H9 (cell line): Measurements from ENCODE around the gene CCNJL. TPM values are rescaled to one million over a fixed set of nuclear protein-coding genes. Genes with fewer than 3 reads are reported as not detected.

Source experiments
- DNase-seq: peaks from one replicate; pipeline ENCODE4 v3.0.0-alpha.2; 2017
- H2AFZ ChIP-seq: one replicate; pipeline ENCODE4 v1.6.1; 2013; ENCODE audit warnings: mild to moderate bottlenecking, low read length, control low read depth, moderate library complexity
- H2AK5ac ChIP-seq: 2 replicates; pipeline ENCODE4 v1.6.1; 2013; ENCODE audit warnings: low read length, control low read depth, mixed read lengths; ENCODE audit not compliant: insufficient read length
- H2BK120ac ChIP-seq: one replicate; pipeline ENCODE4 v1.6.1; 2013; ENCODE audit warnings: low read depth, mild to moderate bottlenecking, low read length, control low read depth, inconsistent platforms; ENCODE audit not compliant: poor library complexity, severe bottlenecking
- H2BK12ac ChIP-seq: 2 replicates; pipeline ENCODE4 v1.6.1; 2013; ENCODE audit warnings: low read length, control low read depth, mixed read lengths, low read depth; ENCODE audit not compliant: insufficient read length
- H2BK15ac ChIP-seq: 2 replicates; pipeline ENCODE4 v1.6.1; 2013; ENCODE audit warnings: low read depth, low read length, control low read depth
- H2BK20ac ChIP-seq: one replicate; pipeline ENCODE4 v1.6.1; 2013; ENCODE audit warnings: low read depth, mild to moderate bottlenecking, low read length, control low read depth, inconsistent platforms; ENCODE audit not compliant: poor library complexity, severe bottlenecking
- H2BK5ac ChIP-seq: 2 replicates; pipeline ENCODE4 v1.6.1; 2013; ENCODE audit warnings: low read length, control low read depth, mixed read lengths; ENCODE audit not compliant: insufficient read length
- H3K14ac ChIP-seq: 2 replicates; pipeline ENCODE4 v1.6.1; 2013; ENCODE audit warnings: low read length, control low read depth; ENCODE audit not compliant: insufficient read depth
- H3K18ac ChIP-seq: 2 replicates; pipeline ENCODE4 v1.6.1; 2013; ENCODE audit warnings: low read depth, mild to moderate bottlenecking, mixed read lengths, low read length, control low read depth; ENCODE audit not compliant: insufficient read length
- H3K23ac ChIP-seq: 2 replicates; pipeline ENCODE4 v1.6.1; 2013; ENCODE audit warnings: low read length, control low read depth, mixed read lengths, low read depth; ENCODE audit not compliant: insufficient read length
- H3K23me2 ChIP-seq: 2 replicates; pipeline ENCODE4 v1.6.1; 2013; ENCODE audit warnings: low read depth, mild to moderate bottlenecking, mixed read lengths, low read length, control low read depth; ENCODE audit not compliant: insufficient read length, poor library complexity, severe bottlenecking
- H3K27ac ChIP-seq: 2 replicates; pipeline ENCODE4 v1.5.1; 2013; ENCODE audit warnings: low read length, control low read depth, mixed read lengths, low read depth; ENCODE audit not compliant: insufficient read length
- H3K27me3 ChIP-seq: 2 replicates; pipeline ENCODE4 v1.6.1; 2013; ENCODE audit warnings: low read length, control low read depth, inconsistent platforms; ENCODE audit not compliant: insufficient read depth
- H3K4ac ChIP-seq: 2 replicates; pipeline ENCODE4 v1.6.1; 2013; ENCODE audit warnings: low read depth, mild to moderate bottlenecking, control low read depth, inconsistent platforms, low read length, moderate library complexity
- H3K4me1 ChIP-seq: 2 replicates; pipeline ENCODE4 v1.6.1; 2013; ENCODE audit warnings: low read length, control low read depth, inconsistent platforms; ENCODE audit not compliant: insufficient read depth
- H3K4me2 ChIP-seq: 2 replicates; pipeline ENCODE4 v1.6.1; 2013; ENCODE audit warnings: low read length, control low read depth, mixed read lengths; ENCODE audit not compliant: insufficient read length, insufficient read depth
- H3K56ac ChIP-seq: 2 replicates; pipeline ENCODE4 v1.6.1; 2013; ENCODE audit warnings: low read depth, mild to moderate bottlenecking, mixed read lengths, low read length, control low read depth; ENCODE audit not compliant: insufficient read length
- H3K79me1 ChIP-seq: 2 replicates; pipeline ENCODE4 v1.6.1; 2013; ENCODE audit warnings: low read depth, mild to moderate bottlenecking, moderate library complexity, low read length, control low read depth, inconsistent platforms; ENCODE audit not compliant: insufficient read depth, poor library complexity, severe bottlenecking
- H3K79me2 ChIP-seq: 2 replicates; pipeline ENCODE4 v1.6.1; 2013; ENCODE audit warnings: low read length, control low read depth, inconsistent platforms; ENCODE audit not compliant: insufficient read depth
- H3K9ac ChIP-seq: 2 replicates; pipeline ENCODE4 v1.6.1; 2013; ENCODE audit warnings: low read length, control low read depth, mixed read lengths; ENCODE audit not compliant: insufficient read length; ENCODE audit errors: extremely low read depth
- H3K9me3 ChIP-seq: one replicate; pipeline ENCODE4 v1.6.1; 2013; ENCODE audit warnings: low read depth, low read length, inconsistent platforms; ENCODE audit not compliant: control insufficient read depth
- H3T11ph ChIP-seq: one replicate; pipeline ENCODE4 v1.6.1; 2013; ENCODE audit warnings: mild to moderate bottlenecking, low read length, control low read depth, inconsistent platforms
- H4K20me1 ChIP-seq: one replicate; pipeline ENCODE4 v1.6.1; 2013; ENCODE audit not compliant: control insufficient read depth, insufficient read length, insufficient read depth
- H4K5ac ChIP-seq: 2 replicates; pipeline ENCODE4 v1.6.1; 2013; ENCODE audit warnings: low read depth, mild to moderate bottlenecking, mixed read lengths, low read length, control low read depth; ENCODE audit not compliant: insufficient read length
- H4K8ac ChIP-seq: replicated peaks from 2 replicates; pipeline ENCODE4 v1.6.1; 2013; ENCODE audit warnings: low read length, control low read depth, mixed read lengths, low read depth; ENCODE audit not compliant: insufficient read length
- H4K91ac ChIP-seq: 2 replicates; pipeline ENCODE4 v1.6.1; 2013; ENCODE audit warnings: low read depth, mild to moderate bottlenecking, moderate library complexity, mixed read lengths, low read length, control low read depth; ENCODE audit not compliant: insufficient read length
- H3K27ac Mint-ChIP-seq, 3 experiments: 2 replicates in 2 of 3; 3 replicates in 1 of 3; pipeline ENCODE4 v1.8.0; 2020 to 2021; ENCODE audit warnings: mixed read lengths in 3 of 3, mild to moderate bottlenecking in 1 of 3, moderate library complexity in 1 of 3
- H3K27me3 Mint-ChIP-seq: 2 replicates; pipeline ENCODE4 v1.8.0; 2021; ENCODE audit warnings: low read depth, mild to moderate bottlenecking, moderate library complexity, mixed read lengths
- H3K36me3 Mint-ChIP-seq, 3 experiments: 2 replicates in 2 of 3; 3 replicates in 1 of 3; pipeline ENCODE4 v1.8.0; 2020 to 2021; ENCODE audit warnings: low read depth in 3 of 3, mixed read lengths in 3 of 3; ENCODE audit not compliant: insufficient read depth in 1 of 3
- H3K4me1 Mint-ChIP-seq, 2 experiments: 2 replicates each; pipeline ENCODE4 v1.8.0; 2020; ENCODE audit warnings: mixed read lengths in 2 of 2
- H3K4me3 Mint-ChIP-seq, 2 experiments: 2 replicates in 1 of 2; 3 replicates in 1 of 2; pipeline ENCODE4 v1.8.0; 2020 to 2021; ENCODE audit warnings: mild to moderate bottlenecking in 2 of 2, mixed read lengths in 2 of 2, moderate library complexity in 1 of 2
- H3K9me3 Mint-ChIP-seq, 2 experiments: 2 replicates in 1 of 2; 3 replicates in 1 of 2; pipeline ENCODE4 v1.8.0; 2020; ENCODE audit warnings: mild to moderate bottlenecking in 2 of 2, mixed read lengths in 2 of 2, moderate library complexity in 1 of 2
- WGBS: extraction: QIAGEN DNeasy Blood & Tissue Kit; methylation state at CpG from one replicate; pipeline ENCODE4 v1.1.7; 2013; ENCODE audit warnings: missing lambda C conversion rate, low lambda C conversion rate, mixed read lengths; ENCODE audit not compliant: insufficient read length; ENCODE audit errors: extremely low coverage; 5-methylcytosine and 5-hydroxymethylcytosine counted together
- total RNA-seq: library from RNA; stranded (reverse); gene quantifications from 2 replicates; pipeline ENCODE4 v1.2.1, GENCODE V29; 2021
- TF ChIP-seq, protein P1 (sequence below): fragments of 200-600 bp; sonication (generic); conservative IDR thresholded peaks from 3 replicates; pipeline ENCODE4 v1.8.0; 2021; ENCODE audit warnings: antibody characterized with exemption, mild to moderate bottlenecking

Gene CCNJL
- total RNA-seq, 1 experiment from 2014 or later = 26.9 TPM

DNA sequence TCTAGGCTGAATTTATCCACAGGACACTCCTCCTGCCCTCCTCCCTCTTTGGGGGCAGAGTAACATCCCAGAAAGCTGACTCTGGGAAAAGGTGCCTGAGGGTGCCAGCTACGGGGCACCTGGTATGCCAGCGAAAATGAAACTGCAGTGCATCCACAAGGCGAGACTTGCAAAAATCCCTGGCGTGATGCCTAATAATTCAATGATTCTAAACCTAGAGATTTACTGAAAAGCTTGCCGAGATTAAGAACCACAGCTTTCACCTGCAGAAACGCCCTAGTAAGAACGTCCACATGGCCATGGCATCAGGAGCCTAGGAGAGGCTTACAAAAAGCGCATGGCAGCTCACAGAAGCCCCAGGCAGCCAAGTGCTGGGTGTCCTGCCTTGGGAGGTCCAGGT, 20.9 kb downstream of the CCNJL start:
- no peak overlapping the region for H4K91ac ChIP-seq
- H2BK20ac ChIP-seq = no peak overlapping the region
- peaks cover 6% of the 10 kb centered on the region; the same call in 1 of the 2 replicates for H3K79me2 ChIP-seq
- H3K36me3 Mint-ChIP-seq = peaks cover 0 to 10% (median 0%) of the 10 kb centered on the region in 3 experiments; a peak in 4 of 7 replicates
- no peak overlapping the region for H3K18ac ChIP-seq
- H4K8ac ChIP-seq = no peak overlapping the region
- H3K23me2 ChIP-seq = no peaks in the 10 kb centered on the region
- H3K9ac ChIP-seq = no peak overlapping the region
- H4K20me1 ChIP-seq = no peaks in the 10 kb centered on the region
- no peak overlapping the region for H3K4me2 ChIP-seq
- no peak overlapping the region for H2BK120ac ChIP-seq
- no peak overlapping the region for H3K27ac Mint-ChIP-seq
- no peak overlapping the region for H2BK12ac ChIP-seq
- H2AK5ac ChIP-seq = no peak overlapping the region
- no peak overlapping the region for H3K14ac ChIP-seq
- no peak overlapping the region for H3K56ac ChIP-seq
- H3K79me1 ChIP-seq = no peaks in the 10 kb centered on the region
- no CpG with 5 or more reads among the region's 8 CpGs for WGBS
- TF ChIP-seq, protein P1, sequence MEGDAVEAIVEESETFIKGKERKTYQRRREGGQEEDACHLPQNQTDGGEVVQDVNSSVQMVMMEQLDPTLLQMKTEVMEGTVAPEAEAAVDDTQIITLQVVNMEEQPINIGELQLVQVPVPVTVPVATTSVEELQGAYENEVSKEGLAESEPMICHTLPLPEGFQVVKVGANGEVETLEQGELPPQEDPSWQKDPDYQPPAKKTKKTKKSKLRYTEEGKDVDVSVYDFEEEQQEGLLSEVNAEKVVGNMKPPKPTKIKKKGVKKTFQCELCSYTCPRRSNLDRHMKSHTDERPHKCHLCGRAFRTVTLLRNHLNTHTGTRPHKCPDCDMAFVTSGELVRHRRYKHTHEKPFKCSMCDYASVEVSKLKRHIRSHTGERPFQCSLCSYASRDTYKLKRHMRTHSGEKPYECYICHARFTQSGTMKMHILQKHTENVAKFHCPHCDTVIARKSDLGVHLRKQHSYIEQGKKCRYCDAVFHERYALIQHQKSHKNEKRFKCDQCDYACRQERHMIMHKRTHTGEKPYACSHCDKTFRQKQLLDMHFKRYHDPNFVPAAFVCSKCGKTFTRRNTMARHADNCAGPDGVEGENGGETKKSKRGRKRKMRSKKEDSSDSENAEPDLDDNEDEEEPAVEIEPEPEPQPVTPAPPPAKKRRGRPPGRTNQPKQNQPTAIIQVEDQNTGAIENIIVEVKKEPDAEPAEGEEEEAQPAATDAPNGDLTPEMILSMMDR = no peak
- H3K27ac ChIP-seq = no peak overlapping the region
- H3K27me3 Mint-ChIP-seq = no peaks in the 10 kb centered on the region
- H2BK5ac ChIP-seq = no peak overlapping the region
- no peak overlapping the region for H2BK15ac ChIP-seq
- no peak overlapping the region for H3K4me3 Mint-ChIP-seq
- H3K4me1 ChIP-seq = no peaks in the 10 kb centered on the region; the same call in 1 of the 2 replicates
- H2AFZ ChIP-seq = no peak overlapping the region
- no peak for DNase-seq
- H3K4ac ChIP-seq = no peak overlapping the region
- H3K27me3 ChIP-seq = no peaks in the 10 kb centered on the region
- no peak overlapping the region for H3K23ac ChIP-seq
- no peak overlapping the region for H4K5ac ChIP-seq
- no peaks in the 10 kb centered on the region for H3K9me3 ChIP-seq
- H3K4me1 Mint-ChIP-seq = peaks cover 52 to 56% of the 10 kb centered on the region in 2 experiments
- no peak overlapping the region for H3T11ph ChIP-seq
- H3K9me3 Mint-ChIP-seq = no peaks in the 10 kb centered on the region
